Prostate gland (tissue), 2 donors: ENCODE data around the gene ARV1. TPM values are rescaled to one million over a fixed set of nuclear protein-coding genes. Genes with fewer than 3 reads are reported as not detected.
"Not testable (repeated sequence)": the region's sequence is repeated elsewhere in the genome, so short reads cannot be mapped to it uniquely, and the experiment has no call there.

Experiments used
- DNase-seq: peaks from one replicate; pipeline ENCODE4 v3.0.0-alpha.2; 2019; ENCODE audit warnings: low spot score
- H3K27ac ChIP-seq, 2 donors: fragments of 200-600 bp; sonication (generic); 2 replicates each; pipeline ENCODE4 v1.5.1; 2017 to 2019
- H3K27me3 ChIP-seq: fragments of 200-600 bp; sonication (generic); replicated peaks from 2 replicates; pipeline ENCODE4 v1.5.1; 2019; ENCODE audit not compliant: insufficient read depth
- H3K36me3 ChIP-seq, 2 donors: fragments of 200-600 bp; sonication (generic); 1 replicate in 1 of 2; 2 replicates in 1 of 2; pipeline versions ENCODE4 v1.5.1 to v1.8.1; 2017 to 2019
- H3K4me1 ChIP-seq: fragments of 200-600 bp; sonication (generic); replicated peaks from 2 replicates; pipeline ENCODE4 v1.5.1; 2019
- H3K4me3 ChIP-seq, 2 donors: fragments of 200-600 bp; sonication (generic); 2 replicates each; pipeline ENCODE4 v1.5.1; 2017 to 2019
- H3K9me3 ChIP-seq: fragments of 200-600 bp; sonication (generic); 2 replicates; pipeline ENCODE4 v1.5.1; 2017
- CTCF ChIP-seq, 4 experiments: fragments of 200-600 bp in 2 of 4; fragments of 450-650 bp in 2 of 4; sonication (generic) in 2 of 4; IDR thresholded peaks; 1 replicate in 3 of 4; 2 replicates in 1 of 4; pipeline ENCODE4 v1.5.1; 2016 to 2019; ENCODE audit warnings: antibody characterized with exemption in 4 of 4, mild to moderate bottlenecking in 2 of 4, moderate library complexity in 2 of 4
- POLR2A ChIP-seq: fragments of 450-650 bp; IDR thresholded peaks from one replicate; pipeline ENCODE4 v1.6.1; 2016; ENCODE audit warnings: antibody characterized with exemption, mild to moderate bottlenecking
- POLR2AphosphoS5 ChIP-seq: sonication (generic); formaldehyde crosslinking; IDR thresholded peaks from one replicate; pipeline ENCODE4 v1.6.1; 2017; ENCODE audit warnings: antibody characterized with exemption
- WGBS: methylation state at CpG from one replicate; pipeline ENCODE4 v1.1.5; 2018; 5-methylcytosine and 5-hydroxymethylcytosine counted together
- intact Hi-C: fragments of 100-400 bp; cut with DNase I; formaldehyde crosslinking; loops from one replicate; pipeline ENCODE4 v1.14.2; 2022
- total RNA-seq, 2 donors: library from RNA; depleted of rRNA; stranded (reverse); fragments of >200 nt; gene quantifications; one replicate each; pipeline ENCODE4 v1.1.0, GENCODE V29; 2016

The ARV1 gene
- total RNA-seq, 2 donors from 2014 or later = 27.6 to 29.6 TPM

- Histone ChIP-seq H3K9me3 (no peaks in the 10 kb centered on the region), H3K27ac (peak overlapping the region; percentile 29 to 52), H3K36me3 (no peaks in the 10 kb centered on the region), H3K4me1 (peaks cover 4% of the 10 kb centered on the region), H3K27me3 (no peaks in the 10 kb centered on the region), H3K4me3 (peak overlapping the region; percentile 72 to 74)
- TF ChIP-seq CTCF (IDR thresholded peaks at IDR 0.05) (no peak), POLR2A (no peak), POLR2AphosphoS5 (no peak)
- DNase-seq = no peak
- 3% methylated on average over 12 of the region's 12 CpGs for WGBS
- intact Hi-C loops = no loop called here
These were observed 459 bp downstream of the ARV1 start for GRCh38 chr1:230979389-230979716.

GRCh38 chr1:230979952-230980351, 1.1 kb downstream of the ARV1 start:
- H3K36me3 ChIP-seq = no peaks in the 10 kb centered on the region
- no peaks in the 10 kb centered on the region for H3K27me3 ChIP-seq
- H3K4me1 ChIP-seq = peaks cover 4% of the 10 kb centered on the region
- no peak for DNase-seq
- H3K27ac ChIP-seq = no peak overlapping the region
- H3K4me3 ChIP-seq = peak overlapping the region; percentile 72 to 74
- TF ChIP-seq POLR2AphosphoS5 = no peak
- no peak for TF ChIP-seq POLR2A
- TF ChIP-seq CTCF (IDR thresholded peaks at IDR 0.05) = no peak
- WGBS = 53% methylated on average over 4 of the region's 4 CpGs
- intact Hi-C loops = no loop called here
- H3K9me3 ChIP-seq = no peaks in the 10 kb centered on the region

- DNase-seq = no peak
- WGBS = 84% methylated on average over 4 of the region's 4 CpGs
- no peaks in the 10 kb centered on the region for H3K4me1 ChIP-seq
- no peak overlapping the region for H3K4me3 ChIP-seq
- H3K36me3 ChIP-seq = no peaks in the 10 kb centered on the region
- no peak for TF ChIP-seq POLR2AphosphoS5
- TF ChIP-seq POLR2A = no peak
- TF ChIP-seq CTCF (IDR thresholded peaks at IDR 0.05) = no peak
- no peaks in the 10 kb centered on the region for H3K9me3 ChIP-seq
- H3K27ac ChIP-seq = no peak overlapping the region
- intact Hi-C loops = no loop called here
- no peaks in the 10 kb centered on the region for H3K27me3 ChIP-seq
These were observed 3.8 kb downstream of the ARV1 start for GRCh38 chr1:230982696-230983095.

- intact Hi-C loops = no loop called here
- H3K4me3 ChIP-seq = no peak overlapping the region
- H3K4me1 ChIP-seq = no peaks in the 10 kb centered on the region
- no peaks in the 10 kb centered on the region for H3K36me3 ChIP-seq
- no peaks in the 10 kb centered on the region for H3K9me3 ChIP-seq
- DNase-seq = no peak
- WGBS = 88% methylated on average over 5 of the region's 5 CpGs
- no peak overlapping the region for H3K27ac ChIP-seq
- TF ChIP-seq POLR2A (no peak), POLR2AphosphoS5 (no peak), CTCF (IDR thresholded peaks at IDR 0.05) (no peak)
- H3K27me3 ChIP-seq = no peaks in the 10 kb centered on the region
These were observed 4.9 kb downstream of the ARV1 start for GRCh38 chr1:230983811-230984210.

- intact Hi-C loops, H3K36me3 ChIP-seq, H3K9me3 ChIP-seq, H3K4me1 ChIP-seq, DNase-seq, H3K27ac ChIP-seq, H3K27me3 ChIP-seq, H3K4me3 ChIP-seq: not testable (repeated sequence)
- 65% methylated on average over 10 of the region's 10 CpGs for WGBS
These were observed 6.0 kb downstream of the ARV1 start for GRCh38 chr1:230984622-230985515.
